ENCODE results near the gene PCDHGA9.
"Not testable (repeated sequence)": the region's sequence is repeated elsewhere in the genome, so short reads cannot be mapped to it uniquely, and the experiment has no call there.

PCDHGA9 gene

DNA sequence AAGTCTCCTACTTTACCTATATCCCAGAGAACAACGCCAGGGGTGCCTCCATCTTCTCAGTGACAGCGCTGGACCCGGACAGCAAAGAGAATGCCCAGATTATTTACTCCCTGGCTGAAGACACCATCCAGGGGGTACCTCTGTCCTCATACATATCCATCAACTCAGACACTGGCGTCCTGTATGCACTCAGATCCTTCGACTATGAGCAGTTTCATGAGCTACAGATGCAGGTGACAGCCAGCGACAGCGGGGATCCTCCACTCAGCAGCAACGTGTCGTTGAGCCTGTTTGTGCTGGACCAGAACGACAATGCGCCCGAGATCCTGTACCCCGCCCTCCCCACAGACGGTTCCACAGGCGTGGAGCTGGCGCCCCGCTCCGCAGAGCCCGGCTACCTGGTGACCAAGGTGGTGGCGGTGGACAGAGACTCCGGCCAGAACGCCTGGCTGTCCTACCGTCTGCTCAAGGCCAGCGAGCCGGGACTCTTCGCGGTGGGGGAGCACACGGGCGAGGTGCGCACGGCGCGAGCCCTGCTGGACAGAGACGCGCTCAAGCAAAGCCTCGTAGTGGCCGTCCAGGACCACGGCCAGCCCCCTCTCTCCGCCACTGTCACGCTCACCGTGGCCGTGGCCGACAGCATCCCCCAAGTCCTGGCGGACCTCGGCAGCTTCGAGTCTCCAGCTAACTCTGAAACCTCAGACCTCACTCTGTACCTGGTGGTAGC, 12.1 kb downstream of the PCDHGA9 start:
- not testable (repeated sequence) for DNase-seq (ENCODE audit: low read depth)

DNA sequence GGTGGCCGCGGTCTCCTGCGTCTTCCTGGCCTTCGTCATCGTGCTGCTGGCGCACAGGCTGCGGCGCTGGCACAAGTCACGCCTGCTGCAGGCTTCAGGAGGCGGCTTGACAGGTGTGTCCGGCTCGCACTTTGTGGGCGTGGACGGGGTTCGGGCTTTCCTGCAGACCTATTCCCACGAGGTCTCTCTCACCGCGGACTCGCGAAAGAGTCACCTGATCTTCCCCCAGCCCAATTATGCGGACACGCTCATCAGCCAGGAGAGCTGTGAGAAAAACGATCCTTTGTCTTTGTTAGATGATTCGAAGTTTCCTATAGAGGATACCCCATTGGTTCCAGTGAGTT, 12.7 kb downstream of the PCDHGA9 start:
- DNase-seq (ENCODE audit: low read depth), result not testable (repeated sequence)

DNA sequence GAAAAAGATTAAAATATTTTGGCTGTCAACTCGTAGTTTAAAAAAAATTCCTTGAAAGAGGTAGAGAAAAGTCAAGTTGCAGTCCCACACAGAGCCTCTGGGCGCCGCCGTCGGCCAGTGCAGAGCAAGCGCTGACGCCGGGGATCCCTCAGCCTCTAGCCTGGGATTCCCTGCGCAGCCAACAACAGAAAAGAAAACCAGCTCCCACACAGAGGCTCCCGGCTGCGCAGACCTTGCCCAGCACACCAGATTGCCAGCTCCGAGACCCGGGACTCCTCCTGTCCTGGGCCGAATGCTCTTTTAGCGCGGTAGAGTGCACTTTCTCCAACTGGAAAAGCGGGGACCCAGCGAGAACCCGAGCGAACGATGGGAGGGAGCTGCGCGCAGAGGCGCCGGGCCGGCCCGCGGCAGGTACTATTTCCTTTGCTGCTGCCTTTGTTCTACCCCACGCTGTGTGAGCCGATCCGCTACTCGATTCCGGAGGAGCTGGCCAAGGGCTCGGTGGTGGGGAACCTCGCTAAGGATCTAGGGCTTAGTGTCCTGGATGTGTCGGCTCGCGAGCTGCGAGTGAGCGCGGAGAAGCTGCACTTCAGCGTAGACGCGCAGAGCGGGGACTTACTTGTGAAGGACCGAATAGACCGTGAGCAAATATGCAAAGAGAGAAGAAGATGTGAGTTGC, 15.1 kb downstream of the PCDHGA9 start, which contains the start of gene PCDHGB7:
TSS of gene PCDHGB7 (plus strand) at position 184 of the 679 bp plus-strand sequence. CDS start at position 367, 183 bp downstream.
- DNase-seq (ENCODE audit: low read depth), result not testable (repeated sequence)

DNA sequence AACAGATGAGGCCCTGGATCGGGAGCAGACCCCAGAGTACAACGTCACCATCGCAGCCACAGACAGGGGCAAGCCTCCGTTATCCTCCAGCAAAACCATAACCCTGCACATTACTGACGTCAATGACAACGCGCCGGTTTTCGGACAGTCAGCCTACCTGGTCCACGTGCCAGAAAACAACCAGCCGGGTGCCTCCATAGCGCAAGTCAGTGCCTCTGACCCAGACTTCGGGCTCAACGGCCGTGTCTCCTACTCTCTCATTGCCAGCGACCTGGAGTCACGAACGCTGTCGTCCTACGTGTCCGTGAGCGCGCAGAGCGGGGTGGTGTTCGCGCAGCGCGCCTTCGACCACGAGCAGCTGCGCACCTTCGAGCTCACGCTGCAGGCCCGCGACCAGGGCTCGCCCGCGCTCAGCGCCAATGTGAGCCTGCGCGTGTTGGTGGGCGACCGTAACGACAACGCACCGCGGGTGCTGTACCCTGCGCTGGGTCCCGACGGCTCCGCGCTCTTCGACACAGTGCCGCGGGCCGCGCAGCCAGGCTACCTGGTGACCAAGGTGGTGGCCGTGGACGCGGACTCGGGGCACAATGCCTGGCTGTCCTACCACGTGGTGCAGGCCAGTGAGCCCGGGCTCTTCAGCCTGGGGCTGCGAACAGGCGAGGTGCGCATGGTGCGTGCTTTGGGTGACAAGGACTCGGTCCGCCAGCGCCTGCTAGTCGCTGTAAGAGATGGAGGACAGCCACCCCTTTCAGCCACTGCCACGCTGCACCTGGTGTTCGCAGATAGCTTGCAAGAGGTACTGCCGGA, 16.7 kb downstream of the PCDHGA9 start:
- DNase-seq (ENCODE audit: low read depth), result no peak

DNA sequence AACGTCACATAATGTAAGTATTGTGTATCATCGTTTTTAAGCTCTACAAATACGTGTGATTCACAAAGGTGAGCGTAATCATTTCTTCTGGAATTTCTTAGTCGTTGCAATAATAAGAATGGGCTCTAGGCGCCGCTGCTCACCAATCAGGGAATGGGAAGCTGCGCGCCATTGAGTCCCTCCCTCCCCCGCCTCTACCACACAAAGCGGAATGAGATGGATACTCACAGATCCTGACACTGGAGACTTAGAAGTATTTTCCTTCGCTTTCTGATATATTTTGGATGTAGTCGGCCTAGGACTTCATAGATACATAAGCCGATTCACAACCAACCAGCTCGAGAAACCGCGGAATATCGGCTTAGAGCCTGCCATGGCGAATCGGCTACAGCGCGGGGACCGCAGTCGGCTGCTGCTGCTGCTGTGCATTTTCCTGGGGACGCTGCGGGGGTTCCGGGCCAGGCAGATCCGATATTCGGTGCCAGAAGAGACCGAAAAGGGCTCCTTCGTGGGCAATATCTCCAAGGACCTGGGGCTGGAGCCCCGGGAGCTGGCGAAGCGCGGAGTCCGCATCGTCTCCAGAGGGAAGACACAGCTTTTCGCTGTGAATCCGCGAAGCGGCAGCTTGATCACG, 18.4 kb downstream of the PCDHGA9 start, which contains the start of gene PCDHGA11:
TSS of gene PCDHGA11 (plus strand) at position 197 of the 634 bp plus-strand sequence. CDS start at position 374, 177 bp downstream.
- DNase-seq (ENCODE audit: low read depth), result no peak

DNA sequence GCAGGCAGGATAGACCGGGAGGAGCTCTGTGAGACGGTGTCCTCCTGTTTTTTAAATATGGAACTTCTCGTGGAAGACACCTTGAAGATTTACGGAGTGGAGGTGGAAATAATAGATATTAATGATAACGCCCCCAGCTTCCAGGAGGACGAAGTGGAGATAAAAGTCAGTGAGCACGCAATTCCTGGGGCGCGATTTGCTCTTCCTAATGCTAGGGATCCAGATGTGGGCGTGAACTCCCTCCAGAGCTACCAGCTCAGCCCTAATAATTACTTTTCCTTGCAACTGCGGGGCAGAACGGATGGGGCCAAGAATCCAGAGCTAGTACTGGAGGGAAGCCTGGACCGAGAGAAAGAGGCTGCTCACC, 18.9 kb downstream of the PCDHGA9 start:
- no peak for DNase-seq (ENCODE audit: low read depth)

DNA sequence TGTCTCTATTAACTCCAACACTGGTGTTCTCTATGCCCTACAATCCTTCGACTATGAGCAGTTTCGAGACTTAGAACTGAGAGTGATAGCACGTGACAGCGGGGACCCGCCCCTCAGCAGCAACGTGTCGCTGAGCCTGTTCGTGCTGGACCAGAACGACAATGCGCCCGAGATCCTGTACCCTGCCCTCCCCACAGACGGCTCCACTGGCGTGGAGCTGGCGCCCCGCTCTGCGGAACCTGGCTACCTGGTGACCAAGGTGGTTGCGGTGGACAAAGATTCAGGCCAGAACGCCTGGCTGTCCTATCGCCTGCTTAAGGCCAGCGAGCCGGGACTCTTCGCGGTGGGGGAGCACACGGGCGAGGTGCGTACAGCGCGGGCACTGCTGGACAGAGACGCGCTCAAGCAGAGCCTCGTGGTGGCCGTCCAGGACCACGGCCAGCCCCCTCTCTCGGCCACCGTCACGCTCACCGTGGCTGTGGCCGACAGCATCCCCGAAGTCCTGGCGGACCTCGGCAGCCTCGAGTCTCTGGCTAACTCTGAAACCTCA, 20.2 kb downstream of the PCDHGA9 start:
- no peak for DNase-seq (ENCODE audit: low read depth)

DNA sequence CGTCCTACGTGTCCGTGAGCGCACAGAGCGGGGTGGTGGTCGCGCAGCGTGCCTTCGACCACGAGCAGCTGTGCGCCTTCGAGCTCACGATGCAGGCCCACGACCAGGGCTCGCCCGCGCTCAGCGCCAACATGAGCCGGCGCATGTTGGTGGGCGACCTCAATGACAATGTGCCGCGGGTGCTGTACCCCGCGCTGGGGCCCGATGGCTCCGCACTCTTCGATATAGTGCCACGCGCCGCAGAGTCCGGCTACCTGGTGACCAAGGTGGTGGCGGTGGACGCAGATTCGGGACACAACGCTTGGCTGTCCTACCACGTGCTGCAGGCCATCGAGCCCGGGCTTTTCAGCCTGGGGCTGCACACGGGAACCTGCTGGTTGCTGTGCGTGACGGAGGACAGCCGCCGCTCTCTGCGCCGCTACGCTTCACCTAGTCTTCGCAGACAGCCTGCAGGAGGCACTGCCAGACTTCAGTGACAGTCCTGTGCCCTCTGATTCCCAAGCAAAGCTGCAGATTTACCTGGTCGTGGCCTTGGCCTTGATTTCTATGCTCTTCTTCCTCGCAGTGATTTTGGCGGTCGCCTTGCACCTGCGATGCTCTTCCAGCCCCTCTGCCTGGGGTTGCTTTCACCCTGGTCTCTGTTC, 25.3 kb downstream of the PCDHGA9 start:
- DNase-seq (ENCODE audit: low read depth), result no peak

DNA sequence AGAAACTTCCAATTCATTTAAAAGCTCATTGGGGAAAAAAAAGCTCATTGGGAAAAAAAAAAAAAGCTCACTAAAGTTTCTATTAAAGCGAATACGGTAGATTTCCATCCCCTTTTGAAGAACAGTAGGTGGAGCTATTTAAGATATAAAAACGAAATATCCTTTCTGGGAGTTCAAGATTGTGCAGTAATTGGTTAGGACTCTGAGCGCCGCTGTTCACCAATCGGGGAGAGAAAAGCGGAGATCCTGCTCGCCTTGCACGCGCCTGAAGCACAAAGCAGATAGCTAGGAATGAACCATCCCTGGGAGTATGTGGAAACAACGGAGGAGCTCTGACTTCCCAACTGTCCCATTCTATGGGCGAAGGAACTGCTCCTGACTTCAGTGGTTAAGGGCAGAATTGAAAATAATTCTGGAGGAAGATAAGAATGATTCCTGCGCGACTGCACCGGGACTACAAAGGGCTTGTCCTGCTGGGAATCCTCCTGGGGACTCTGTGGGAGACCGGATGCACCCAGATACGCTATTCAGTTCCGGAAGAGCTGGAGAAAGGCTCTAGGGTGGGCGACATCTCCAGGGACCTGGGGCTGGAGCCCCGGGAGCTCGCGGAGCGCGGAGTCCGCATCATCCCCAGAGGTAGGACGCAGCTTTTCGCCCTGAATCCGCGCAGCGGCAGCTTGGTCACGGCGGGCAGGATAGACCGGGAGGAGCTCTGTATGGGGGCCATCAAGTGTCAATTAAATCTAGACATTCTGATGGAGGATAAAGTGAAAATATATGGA, 27.9 kb downstream of the PCDHGA9 start, which contains the start of gene PCDHGA12:
TSS of gene PCDHGA12 (plus strand) at position 176 of the 782 bp plus-strand sequence. CDS start at position 429, 253 bp downstream.
- DNase-seq (ENCODE audit: low read depth), result no peak

DNA sequence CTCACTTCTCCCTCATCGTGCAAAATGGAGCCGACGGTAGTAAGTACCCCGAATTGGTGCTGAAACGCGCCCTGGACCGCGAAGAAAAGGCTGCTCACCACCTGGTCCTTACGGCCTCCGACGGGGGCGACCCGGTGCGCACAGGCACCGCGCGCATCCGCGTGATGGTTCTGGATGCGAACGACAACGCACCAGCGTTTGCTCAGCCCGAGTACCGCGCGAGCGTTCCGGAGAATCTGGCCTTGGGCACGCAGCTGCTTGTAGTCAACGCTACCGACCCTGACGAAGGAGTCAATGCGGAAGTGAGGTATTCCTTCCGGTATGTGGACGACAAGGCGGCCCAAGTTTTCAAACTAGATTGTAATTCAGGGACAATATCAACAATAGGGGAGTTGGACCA, 28.7 kb downstream of the PCDHGA9 start:
- DNase-seq (ENCODE audit: low read depth), result no peak

DNA sequence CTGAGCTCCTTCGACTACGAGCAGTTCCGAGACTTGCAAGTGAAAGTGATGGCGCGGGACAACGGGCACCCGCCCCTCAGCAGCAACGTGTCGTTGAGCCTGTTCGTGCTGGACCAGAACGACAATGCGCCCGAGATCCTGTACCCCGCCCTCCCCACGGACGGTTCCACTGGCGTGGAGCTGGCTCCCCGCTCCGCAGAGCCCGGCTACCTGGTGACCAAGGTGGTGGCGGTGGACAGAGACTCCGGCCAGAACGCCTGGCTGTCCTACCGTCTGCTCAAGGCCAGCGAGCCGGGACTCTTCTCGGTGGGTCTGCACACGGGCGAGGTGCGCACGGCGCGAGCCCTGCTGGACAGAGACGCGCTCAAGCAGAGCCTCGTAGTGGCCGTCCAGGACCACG, 29.7 kb downstream of the PCDHGA9 start:
- DNase-seq (ENCODE audit: low read depth), result not testable (repeated sequence)

DNA sequence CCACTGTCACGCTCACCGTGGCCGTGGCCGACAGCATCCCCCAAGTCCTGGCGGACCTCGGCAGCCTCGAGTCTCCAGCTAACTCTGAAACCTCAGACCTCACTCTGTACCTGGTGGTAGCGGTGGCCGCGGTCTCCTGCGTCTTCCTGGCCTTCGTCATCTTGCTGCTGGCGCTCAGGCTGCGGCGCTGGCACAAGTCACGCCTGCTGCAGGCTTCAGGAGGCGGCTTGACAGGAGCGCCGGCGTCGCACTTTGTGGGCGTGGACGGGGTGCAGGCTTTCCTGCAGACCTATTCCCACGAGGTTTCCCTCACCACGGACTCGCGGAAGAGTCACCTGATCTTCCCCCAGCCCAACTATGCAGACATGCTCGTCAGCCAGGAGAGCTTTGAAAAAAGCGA, 30.1 kb downstream of the PCDHGA9 start:
- not testable (repeated sequence) for DNase-seq (ENCODE audit: low read depth)

DNA sequence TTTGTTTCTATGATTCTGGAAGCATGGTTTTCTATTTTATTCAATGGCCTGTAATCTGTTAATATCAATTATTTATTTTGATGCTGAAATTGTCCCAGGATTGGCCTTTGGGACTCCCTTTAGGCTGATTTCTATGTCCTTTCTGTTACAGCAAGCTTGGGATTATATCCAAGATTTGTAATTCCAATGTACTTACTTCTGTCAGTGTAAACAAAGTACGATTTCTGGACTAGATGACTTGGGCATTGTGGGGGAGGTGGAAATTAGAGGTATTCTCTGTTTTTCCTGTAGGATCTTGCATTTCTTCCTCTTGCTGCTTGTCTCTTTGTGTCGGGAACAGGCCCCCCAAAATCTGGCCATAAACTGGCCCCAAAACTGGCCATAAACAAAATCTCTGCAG, 31.4 kb downstream of the PCDHGA9 start:
- DNase-seq (ENCODE audit: low read depth), result no peak

DNA sequence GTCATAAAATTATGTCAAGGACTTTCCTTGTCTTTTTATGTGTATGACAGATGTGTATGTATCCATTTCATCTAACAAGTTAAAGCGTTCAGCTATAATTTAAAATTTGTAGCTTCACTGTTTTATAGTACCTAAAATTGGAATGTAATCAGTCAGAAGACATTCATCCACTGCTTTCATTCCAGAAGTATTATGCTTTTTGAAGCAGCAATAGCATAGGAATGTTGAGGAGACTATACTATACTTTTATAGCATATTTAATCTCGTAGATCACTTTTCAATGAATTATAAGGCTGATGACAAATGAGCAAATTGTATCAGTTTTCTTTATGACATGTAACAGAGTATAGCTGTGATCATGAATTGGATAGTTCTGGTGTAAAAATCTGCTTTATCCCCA, 34.6 kb downstream of the PCDHGA9 start:
- DNase-seq (ENCODE audit: low read depth), result no peak

DNA sequence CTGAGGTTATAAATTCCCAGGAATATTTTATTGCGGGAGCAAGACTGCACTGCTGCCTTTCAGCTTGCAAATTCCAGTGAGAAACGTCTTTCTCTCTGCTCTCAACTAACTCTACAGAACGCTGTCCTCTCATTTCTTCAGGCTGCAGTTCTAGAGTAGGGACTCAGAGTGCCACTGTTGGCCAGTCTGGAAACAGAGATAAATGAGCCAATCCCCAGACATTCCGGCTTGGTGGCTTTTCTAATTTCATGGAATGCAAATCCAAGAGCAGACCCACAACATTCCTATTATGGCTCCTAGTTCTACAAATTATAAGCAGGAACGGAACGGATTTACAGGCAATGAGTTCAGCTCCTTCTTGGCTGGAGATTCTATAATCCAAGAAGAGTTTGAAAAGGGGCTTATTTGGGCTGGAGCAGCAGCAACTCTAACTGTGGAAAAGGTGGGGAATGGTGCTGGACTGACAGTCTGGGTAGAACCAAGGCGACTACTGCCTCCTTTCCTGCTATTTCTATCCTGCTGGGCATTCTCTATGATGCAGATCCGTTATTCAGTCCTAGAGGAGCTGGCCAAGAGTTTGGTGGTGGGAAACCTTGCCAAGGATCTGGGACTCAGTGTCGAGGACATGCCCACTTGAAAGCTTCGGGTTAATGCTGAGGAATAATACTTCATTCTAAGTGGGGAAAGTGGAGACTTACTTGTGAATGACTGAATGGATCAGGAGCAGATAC, 37.0 kb downstream of the PCDHGA9 start:
- no peak for DNase-seq (ENCODE audit: low read depth)

DNA sequence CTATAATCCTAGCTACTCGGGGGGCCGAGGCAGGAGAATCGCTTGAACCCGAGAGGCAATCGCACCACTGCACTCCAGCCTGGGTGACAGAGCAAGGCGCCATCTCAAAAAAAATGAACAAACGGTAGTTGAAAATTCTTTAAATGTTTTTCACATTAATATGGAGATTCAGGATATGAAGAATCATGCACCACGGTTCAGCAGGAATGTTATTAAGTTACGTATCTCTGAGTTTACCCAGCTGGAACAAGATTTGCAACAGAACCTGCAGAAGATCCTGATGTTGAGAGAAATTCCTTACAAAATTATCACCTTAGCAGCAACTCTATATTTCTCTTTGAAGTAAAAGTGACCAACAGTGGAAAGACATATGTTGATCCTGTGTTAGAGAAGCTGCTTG, 37.8 kb downstream of the PCDHGA9 start:
- DNase-seq (ENCODE audit: low read depth), result no peak

DNA sequence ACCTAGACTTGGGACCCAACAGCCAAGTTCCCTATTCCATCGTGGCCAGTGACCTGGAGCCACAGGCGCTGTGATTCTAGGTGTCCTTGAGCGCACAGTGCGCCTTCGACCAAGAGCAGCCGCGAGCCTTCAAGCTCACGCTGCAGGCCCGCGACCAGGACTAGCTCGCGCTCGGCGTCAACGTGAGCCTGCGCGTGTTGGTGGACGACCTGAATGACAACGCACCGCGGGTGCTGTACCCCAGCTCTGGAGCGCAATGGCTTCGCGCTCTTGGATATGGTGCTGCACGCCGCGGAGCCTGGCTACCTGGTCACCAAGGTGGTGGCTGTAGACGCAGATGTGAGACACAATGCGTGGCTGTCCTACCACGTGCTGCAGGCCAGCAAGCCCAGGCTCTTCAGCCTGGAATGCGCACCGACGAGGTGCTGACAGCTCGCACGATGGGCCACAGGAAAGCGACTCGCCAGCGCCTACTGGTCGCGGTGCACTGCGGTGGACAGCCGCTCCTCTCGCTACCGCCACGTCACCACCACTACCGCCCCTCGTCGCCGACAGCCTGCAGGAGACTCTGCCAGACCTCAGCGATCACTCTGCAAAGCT, 39.1 kb downstream of the PCDHGA9 start:
- no peak for DNase-seq (ENCODE audit: low read depth)
